Transverse colon (tissue), 4 donors: Measurements from ENCODE around the gene RPA3. TPM values are rescaled to one million over a fixed set of nuclear protein-coding genes. Genes with fewer than 3 reads are reported as not detected.
"Not testable (repeated sequence)": the region's sequence is repeated elsewhere in the genome, so short reads cannot be mapped to it uniquely, and the experiment has no call there.

ENCODE experiments used
- DNase-seq: peaks from one replicate; pipeline ENCODE4 v3.0.0-alpha.2; 2019
- H3K27ac ChIP-seq, 4 donors: fragments of 200-600 bp; sonication (generic); 2 replicates each; pipeline ENCODE4 v1.5.1; 2016 to 2018; ENCODE audit warnings: inconsistent platforms in 4 of 4
- H3K27me3 ChIP-seq: fragments of 200-600 bp; sonication (generic); 2 replicates; pipeline ENCODE4 v1.5.1; 2017; ENCODE audit warnings: inconsistent platforms
- H3K36me3 ChIP-seq, 4 donors: fragments of 200-600 bp; sonication (generic); 2 replicates each; pipeline ENCODE4 v1.5.1; 2017 to 2019; ENCODE audit warnings: inconsistent platforms in 4 of 4
- H3K4me1 ChIP-seq, 4 donors: fragments of 200-600 bp; sonication (generic); 2 replicates each; pipeline ENCODE4 v1.5.1; 2017 to 2020; ENCODE audit warnings: inconsistent platforms in 4 of 4
- H3K4me3 ChIP-seq, 4 donors: fragments of 200-600 bp; sonication (generic); 1 replicate in 1 of 4; 2 replicates in 3 of 4; pipeline versions ENCODE4 v1.5.1 to v1.6.1; 2017 to 2019; ENCODE audit warnings: inconsistent platforms in 4 of 4
- H3K9me3 ChIP-seq, 2 donors: fragments of 200-600 bp; sonication (generic); 2 replicates each; pipeline ENCODE4 v1.5.1; 2017 to 2019; ENCODE audit warnings: inconsistent platforms in 2 of 2
- EP300 ChIP-seq: sonication (generic); formaldehyde crosslinking; IDR thresholded peaks from one replicate; pipeline ENCODE4 v1.6.1; 2017; ENCODE audit warnings: antibody characterized with exemption, low read depth
- POLR2A ChIP-seq: fragments of 450-650 bp; IDR thresholded peaks from one replicate; pipeline ENCODE4 v1.6.1; 2016; ENCODE audit warnings: antibody characterized with exemption, mild to moderate bottlenecking, moderate library complexity
- POLR2AphosphoS5 ChIP-seq, 3 donors: sonication (generic); formaldehyde crosslinking; IDR thresholded peaks; one replicate each; pipeline ENCODE4 v1.6.1; 2016; ENCODE audit warnings: antibody characterized with exemption in 3 of 3
- WGBS, 2 donors: methylation state at CpG; one replicate each; pipeline ENCODE4 v1.1.5; 2018; ENCODE audit warnings: low coverage in 1 of 2; 5-methylcytosine and 5-hydroxymethylcytosine counted together
- in situ Hi-C, 4 donors: fragments of 200-750 bp; cut with MboI; loops; one replicate each; pipeline versions ENCODE4 v1.15.0 to v1.15.1; 2017; ENCODE audit warnings: low sequenced_read_pairs in 3 of 4, low pct_ligation_motif_present in 1 of 4, low pct_unique_long_range_greater_than_20kb in 1 of 4
- intact Hi-C: fragments of 100-400 bp; cut with DNase I; formaldehyde crosslinking; loops from one replicate; pipeline ENCODE4 v1.15.1; 2023; ENCODE audit warnings: low total_unique reads
- total RNA-seq, 4 donors: library from RNA; depleted of rRNA; stranded (reverse); fragments of >200 nt; gene quantifications; one replicate each; pipeline ENCODE4 v1.1.0, GENCODE V29; 2016
- TF ChIP-seq, protein P1 (sequence below), 5 experiments: fragments of 200-600 bp in 3 of 5; fragments of 450-650 bp in 2 of 5; sonication (generic) in 3 of 5; IDR thresholded peaks; 1 replicate in 2 of 5; 2 replicates in 3 of 5; pipeline ENCODE4 v1.5.1; 2016 to 2017; ENCODE audit warnings: antibody characterized with exemption in 5 of 5, inconsistent platforms in 3 of 5, mild to moderate bottlenecking in 2 of 5, moderate library complexity in 1 of 5

Gene RPA3
- total RNA-seq, 4 donors from 2014 or later, result 1.4 to 24.6 (median 7.6) TPM

DNA sequence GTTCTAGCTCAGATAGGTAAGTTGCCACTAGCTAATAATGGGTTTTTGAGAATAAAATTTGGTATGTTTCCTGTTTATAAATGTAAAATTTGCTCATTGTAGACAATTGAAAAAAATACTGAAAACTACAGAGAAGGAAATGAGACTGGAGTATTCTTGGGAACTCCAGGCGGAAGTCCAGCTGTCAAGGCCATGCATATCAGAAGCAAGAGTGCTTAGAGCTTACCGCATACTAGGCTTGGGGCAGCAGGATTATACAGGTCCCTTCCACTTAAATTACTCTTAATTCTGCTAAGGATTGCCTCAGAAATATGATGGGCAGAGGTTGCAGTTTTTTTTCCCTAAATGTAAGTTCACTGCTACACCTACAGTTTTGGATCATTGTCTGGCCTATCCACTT, 51.2 kb downstream of the RPA3 start:
- Histone ChIP-seq H3K4me3 (no peak overlapping the region), H3K4me1 (no peaks in the 10 kb centered on the region), H3K27ac (no peak overlapping the region), H3K36me3 (no peaks in the 10 kb centered on the region), H3K9me3 (no peaks in the 10 kb centered on the region), H3K27me3 (no peaks in the 10 kb centered on the region)
- intact Hi-C loops (no loop called here), in situ Hi-C loops (no loop called here)
- DNase-seq, result no peak
- 83 to 89% methylated on average over 2 of the region's 2 CpGs for WGBS, 2 donors
- no peak for TF ChIP-seq POLR2AphosphoS5 (IDR thresholded peaks at IDR 0.05)
- no peak for TF ChIP-seq POLR2A
- TF ChIP-seq, protein P1, sequence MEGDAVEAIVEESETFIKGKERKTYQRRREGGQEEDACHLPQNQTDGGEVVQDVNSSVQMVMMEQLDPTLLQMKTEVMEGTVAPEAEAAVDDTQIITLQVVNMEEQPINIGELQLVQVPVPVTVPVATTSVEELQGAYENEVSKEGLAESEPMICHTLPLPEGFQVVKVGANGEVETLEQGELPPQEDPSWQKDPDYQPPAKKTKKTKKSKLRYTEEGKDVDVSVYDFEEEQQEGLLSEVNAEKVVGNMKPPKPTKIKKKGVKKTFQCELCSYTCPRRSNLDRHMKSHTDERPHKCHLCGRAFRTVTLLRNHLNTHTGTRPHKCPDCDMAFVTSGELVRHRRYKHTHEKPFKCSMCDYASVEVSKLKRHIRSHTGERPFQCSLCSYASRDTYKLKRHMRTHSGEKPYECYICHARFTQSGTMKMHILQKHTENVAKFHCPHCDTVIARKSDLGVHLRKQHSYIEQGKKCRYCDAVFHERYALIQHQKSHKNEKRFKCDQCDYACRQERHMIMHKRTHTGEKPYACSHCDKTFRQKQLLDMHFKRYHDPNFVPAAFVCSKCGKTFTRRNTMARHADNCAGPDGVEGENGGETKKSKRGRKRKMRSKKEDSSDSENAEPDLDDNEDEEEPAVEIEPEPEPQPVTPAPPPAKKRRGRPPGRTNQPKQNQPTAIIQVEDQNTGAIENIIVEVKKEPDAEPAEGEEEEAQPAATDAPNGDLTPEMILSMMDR (IDR thresholded peaks at IDR 0.05), result no peak
- no peak for TF ChIP-seq EP300

DNA sequence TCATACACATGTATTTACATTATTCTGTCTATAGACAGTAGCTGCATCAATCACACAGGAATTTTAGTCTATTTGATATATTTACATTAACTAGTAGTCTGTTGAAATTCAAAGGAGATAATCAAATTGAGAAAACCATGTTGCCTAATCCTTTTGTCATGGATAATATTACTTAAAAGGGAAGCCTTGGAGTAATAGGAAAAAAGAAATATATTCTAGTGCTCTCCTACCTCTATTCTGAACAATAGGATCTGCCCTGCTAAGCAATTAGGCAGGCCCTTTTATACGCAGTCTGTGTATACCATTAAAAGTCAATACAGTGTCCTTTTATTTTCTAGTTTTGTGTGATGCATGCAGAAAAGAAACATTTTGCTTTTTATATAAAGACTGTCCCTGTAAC, 53.4 kb downstream of the RPA3 start:
- no peak overlapping the region for H3K4me3 ChIP-seq
- intact Hi-C loops (no loop called here), in situ Hi-C loops (no loop called here)
- H3K27ac ChIP-seq, result no peak overlapping the region
- no peaks in the 10 kb centered on the region for H3K9me3 ChIP-seq
- TF ChIP-seq POLR2AphosphoS5 (IDR thresholded peaks at IDR 0.05) (no peak), POLR2A (no peak), EP300 (no peak)
- TF ChIP-seq, protein P1 (IDR thresholded peaks at IDR 0.05), result no peak
- no peak for DNase-seq
- H3K27me3 ChIP-seq, result no peaks in the 10 kb centered on the region
- no peaks in the 10 kb centered on the region for H3K4me1 ChIP-seq
- H3K36me3 ChIP-seq, result no peaks in the 10 kb centered on the region
- WGBS, 2 donors, result 92 to 100% methylated on average over 1 of the region's 1 CpG

DNA sequence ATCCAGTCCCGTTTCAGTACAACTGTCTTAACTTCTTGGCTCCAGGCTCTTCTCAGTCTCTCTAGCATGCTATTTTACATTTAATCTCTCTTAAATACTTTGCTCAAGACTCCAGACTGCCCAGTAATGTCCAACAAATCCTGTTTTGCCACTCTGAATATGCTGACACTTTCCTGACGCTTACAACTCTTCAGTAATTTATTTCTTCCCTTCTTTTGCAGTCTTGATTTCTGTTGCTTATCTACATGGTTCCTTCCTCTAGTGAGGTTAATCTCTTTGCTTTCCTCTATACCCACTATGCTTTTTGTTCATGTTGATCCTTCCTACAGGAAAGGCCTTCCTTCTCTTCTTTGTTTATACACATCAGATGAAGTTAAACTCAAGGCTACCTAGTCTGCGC, 54.1 kb downstream of the RPA3 start:
- DNase-seq, result no peak
- Histone ChIP-seq H3K4me3 (no peak overlapping the region), H3K27ac (no peak overlapping the region), H3K27me3 (no peaks in the 10 kb centered on the region), H3K4me1 (no peaks in the 10 kb centered on the region), H3K9me3 (no peaks in the 10 kb centered on the region), H3K36me3 (no peaks in the 10 kb centered on the region)
- WGBS, 2 donors, result 73 to 82% methylated on average over 2 to 3 of the region's 3 CpGs
- intact Hi-C loops, result no loop called here
- TF ChIP-seq POLR2A (no peak), EP300 (no peak), POLR2AphosphoS5 (IDR thresholded peaks at IDR 0.05) (no peak)
- TF ChIP-seq, protein P1 (IDR thresholded peaks at IDR 0.05), result no peak
- in situ Hi-C loops, result no loop called here

DNA sequence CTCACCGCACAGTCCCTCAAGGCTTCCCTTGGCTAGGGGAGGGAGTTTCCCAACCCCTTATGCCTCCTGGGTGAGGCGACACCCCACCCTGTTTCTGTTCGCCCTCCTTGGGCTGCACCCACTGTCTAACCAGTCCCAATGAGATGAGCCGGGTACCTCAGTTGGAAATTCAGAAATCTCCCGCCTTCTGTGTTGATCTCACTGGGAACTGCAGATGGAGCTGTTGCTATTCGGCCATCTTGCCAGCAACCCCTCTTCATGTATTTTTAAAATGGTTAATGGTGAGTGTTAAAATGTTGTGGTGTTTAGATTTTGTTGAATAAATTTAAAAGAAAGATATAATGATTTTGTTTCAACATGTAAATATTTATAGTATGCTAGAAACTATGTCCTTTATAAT, 55.9 kb downstream of the RPA3 start:
- TF ChIP-seq, protein P1 (IDR thresholded peaks at IDR 0.05), result no peak
- TF ChIP-seq POLR2A, result no peak
- TF ChIP-seq EP300, result no peak
- no peak for TF ChIP-seq POLR2AphosphoS5 (IDR thresholded peaks at IDR 0.05)
- in situ Hi-C loops (no loop called here), intact Hi-C loops (no loop called here)
- H3K36me3 ChIP-seq, result no peaks in the 10 kb centered on the region
- H3K4me3 ChIP-seq, result no peak overlapping the region
- H3K9me3 ChIP-seq, result no peaks in the 10 kb centered on the region
- H3K4me1 ChIP-seq, result no peaks in the 10 kb centered on the region
- no peaks in the 10 kb centered on the region for H3K27me3 ChIP-seq
- no peak for DNase-seq
- H3K27ac ChIP-seq, result no peak overlapping the region
- 84 to 95% methylated on average over 3 to 6 of the region's 6 CpGs for WGBS, 2 donors

DNA sequence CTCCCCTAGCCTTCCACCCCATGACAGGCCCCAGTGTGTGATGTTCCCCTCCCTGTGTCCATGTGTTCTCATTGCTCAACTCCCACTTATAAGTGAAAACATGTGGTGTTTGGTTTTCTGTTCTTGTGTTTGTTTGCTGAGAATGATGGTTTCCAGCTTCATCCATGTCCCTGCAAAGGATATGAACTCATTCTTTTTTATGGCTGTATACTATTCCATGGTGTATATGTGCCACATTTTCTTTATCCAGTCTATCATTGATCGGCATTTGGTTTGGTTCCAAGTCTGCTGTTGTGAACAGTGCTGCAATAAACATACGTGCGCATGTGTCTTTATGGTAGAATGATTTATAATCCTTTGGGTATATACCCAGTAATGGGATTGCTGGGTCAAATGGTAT, 61.9 kb downstream of the RPA3 start:
- WGBS, 2 donors, result 94 to 95% methylated on average over 3 of the region's 3 CpGs
- intact Hi-C loops, H3K9me3 ChIP-seq, H3K27me3 ChIP-seq, DNase-seq, H3K4me3 ChIP-seq, H3K27ac ChIP-seq, in situ Hi-C loops, H3K36me3 ChIP-seq: not testable (repeated sequence)
- peaks cover 0 to 18% (median 0%) of the 10 kb centered on the region in 4 donors for H3K4me1 ChIP-seq
